Measurements from ENCODE around the gene IRGQ. TPM values are rescaled to one million over a fixed set of nuclear protein-coding genes. Genes with fewer than 3 reads are reported as not detected.
"Not testable (repeated sequence)": the region's sequence is repeated elsewhere in the genome, so short reads cannot be mapped to it uniquely, and the experiment has no call there.

The IRGQ gene
- total RNA-seq, 2 donors from 2014 or later, result 18.3 to 22.1 TPM

DNA sequence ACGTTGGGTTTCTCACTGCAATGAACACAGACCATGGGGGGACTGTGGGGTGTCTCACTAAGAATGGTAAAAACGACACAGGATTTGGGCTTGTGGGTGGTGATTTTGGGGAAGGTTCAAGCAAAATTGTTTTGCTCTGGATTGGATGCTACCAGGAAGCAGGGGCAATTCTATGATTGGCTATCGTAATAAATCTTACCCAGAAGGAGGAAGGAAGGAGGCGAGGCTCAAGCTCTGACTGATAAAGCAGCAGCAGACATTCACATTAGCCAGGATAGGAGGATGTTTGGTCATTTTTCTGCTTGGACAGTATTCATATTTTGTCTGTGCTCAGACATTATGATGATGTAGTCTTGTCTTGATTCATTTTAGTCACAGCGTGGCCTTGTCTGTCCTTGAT is 1.9 kb upstream of the IRGQ start:
- Mint-ChIP-seq H3K36me3 (ENCODE audit: low read depth) (peaks cover 68% of the 10 kb centered on the region), H3K9me3 (no peaks in the 10 kb centered on the region), H3K4me1 (peaks cover 24% of the 10 kb centered on the region), H3K4me3 (peak overlapping the region; percentile 94), H3K27ac (peak overlapping the region; percentile 99), H3K27me3 (no peaks in the 10 kb centered on the region)
- no peak for ATAC-seq (replicated peaks)

DNA sequence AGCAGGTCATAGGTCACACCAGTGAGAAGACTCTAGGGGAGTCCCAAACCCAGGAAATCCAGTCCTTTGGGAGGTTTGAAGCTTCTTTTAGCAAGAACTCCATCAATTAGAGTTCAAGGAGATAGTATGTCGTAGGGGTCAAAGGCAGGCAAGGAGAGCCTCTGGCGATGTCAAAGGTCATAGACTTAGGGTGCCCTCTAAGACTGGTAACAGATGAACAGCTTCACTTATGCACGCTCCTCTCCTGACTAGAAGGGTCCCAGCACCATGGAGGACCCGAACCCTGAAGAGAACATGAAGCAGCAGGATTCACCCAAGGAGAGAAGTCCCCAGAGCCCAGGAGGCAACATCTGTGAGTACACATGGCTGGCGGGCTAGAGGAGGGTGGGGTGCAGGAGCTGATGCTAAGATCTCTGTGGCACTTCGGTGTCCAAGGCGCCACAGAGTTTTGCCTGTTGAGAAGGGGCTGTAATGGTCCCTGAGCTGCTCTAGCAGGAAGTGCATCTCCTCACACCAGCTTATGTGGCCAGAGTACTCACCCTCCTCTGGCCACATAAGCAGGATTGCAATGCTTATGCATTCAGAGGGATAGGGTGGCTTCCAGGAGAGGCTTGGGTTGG is 1.0 kb upstream of the IRGQ start:
- peak overlapping the region; percentile 94 for H3K4me3 Mint-ChIP-seq
- H3K4me1 Mint-ChIP-seq, result peaks cover 24% of the 10 kb centered on the region
- H3K9me3 Mint-ChIP-seq, result no peaks in the 10 kb centered on the region
- H3K36me3 Mint-ChIP-seq (ENCODE audit: low read depth), result peaks cover 72% of the 10 kb centered on the region
- H3K27me3 Mint-ChIP-seq, result no peaks in the 10 kb centered on the region
- H3K27ac Mint-ChIP-seq, result peak overlapping the region; percentile 99
- ATAC-seq (replicated peaks), result no peak

GRCh38 chr19:43595605-43595998 is 332 bp downstream of the IRGQ start:
- Mint-ChIP-seq H3K27ac (peak overlapping the region; percentile 99), H3K27me3 (no peaks in the 10 kb centered on the region), H3K4me1 (peaks cover 28% of the 10 kb centered on the region), H3K9me3 (no peaks in the 10 kb centered on the region), H3K4me3 (peak overlapping the region; percentile 94), H3K36me3 (ENCODE audit: low read depth) (peaks cover 75% of the 10 kb centered on the region)
- ATAC-seq (replicated peaks), result peak; percentile 11

DNA sequence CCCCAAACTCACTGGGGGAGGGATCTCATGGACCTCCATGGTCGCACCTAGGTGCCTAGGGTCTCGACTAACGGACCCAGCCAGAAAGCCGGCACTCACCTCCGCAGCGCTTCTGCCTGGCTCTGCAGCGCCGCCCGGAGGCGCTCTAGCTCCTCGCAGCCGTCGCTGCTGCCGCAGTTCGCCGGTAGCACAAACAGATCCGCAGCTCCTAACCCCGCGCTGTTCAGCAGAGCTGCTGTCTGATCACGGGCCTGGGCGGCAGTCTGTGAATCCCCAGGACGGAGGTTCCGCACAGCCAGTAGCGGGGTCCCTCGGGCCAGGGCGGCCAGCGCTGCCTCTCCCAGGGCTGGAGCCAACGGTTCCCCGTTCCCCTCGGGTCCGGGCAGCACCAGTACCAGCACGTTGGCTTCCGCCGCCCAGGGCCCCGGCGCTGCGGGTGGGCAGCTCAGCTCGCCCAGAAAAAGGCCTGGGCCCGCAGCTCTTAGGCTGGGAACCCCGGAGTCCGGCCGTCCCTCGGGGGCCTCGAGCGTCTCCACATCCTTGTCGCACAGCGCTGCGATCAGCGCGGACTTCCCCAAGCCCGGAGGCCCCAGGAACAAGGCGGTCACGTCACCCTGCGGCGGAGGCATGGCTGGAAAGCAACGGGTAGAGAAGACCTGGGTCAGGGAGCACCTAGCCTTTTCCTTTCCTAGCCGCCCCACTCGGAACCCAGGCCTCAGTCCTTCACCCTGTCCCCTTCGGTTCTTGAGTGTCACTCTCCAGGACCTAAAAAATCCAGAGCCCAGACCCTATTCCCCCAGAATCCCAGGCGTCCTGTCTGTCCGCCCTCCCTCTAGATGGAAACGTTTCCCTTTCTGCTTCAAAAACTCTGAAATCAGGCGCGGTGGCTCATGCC is 977 bp downstream of the IRGQ start:
- Mint-ChIP-seq H3K27me3 (no peaks in the 10 kb centered on the region), H3K4me1 (peaks cover 31% of the 10 kb centered on the region), H3K27ac (peak overlapping the region; percentile 99), H3K9me3 (no peaks in the 10 kb centered on the region), H3K36me3 (ENCODE audit: low read depth) (peaks cover 73% of the 10 kb centered on the region), H3K4me3 (peak overlapping the region; percentile 94)
- ATAC-seq (replicated peaks), result peak; percentile 61

GRCh38 chr19:43594081-43594697 is 1.7 kb downstream of the IRGQ start:
- H3K27ac Mint-ChIP-seq, result peak overlapping the region; percentile 99
- ATAC-seq (replicated peaks), result no peak
- no peaks in the 10 kb centered on the region for H3K27me3 Mint-ChIP-seq
- peaks cover 66% of the 10 kb centered on the region for H3K36me3 Mint-ChIP-seq (ENCODE audit: low read depth)
- peak overlapping the region; percentile 94 for H3K4me3 Mint-ChIP-seq
- peaks cover 31% of the 10 kb centered on the region for H3K4me1 Mint-ChIP-seq
- H3K9me3 Mint-ChIP-seq, result no peaks in the 10 kb centered on the region

DNA sequence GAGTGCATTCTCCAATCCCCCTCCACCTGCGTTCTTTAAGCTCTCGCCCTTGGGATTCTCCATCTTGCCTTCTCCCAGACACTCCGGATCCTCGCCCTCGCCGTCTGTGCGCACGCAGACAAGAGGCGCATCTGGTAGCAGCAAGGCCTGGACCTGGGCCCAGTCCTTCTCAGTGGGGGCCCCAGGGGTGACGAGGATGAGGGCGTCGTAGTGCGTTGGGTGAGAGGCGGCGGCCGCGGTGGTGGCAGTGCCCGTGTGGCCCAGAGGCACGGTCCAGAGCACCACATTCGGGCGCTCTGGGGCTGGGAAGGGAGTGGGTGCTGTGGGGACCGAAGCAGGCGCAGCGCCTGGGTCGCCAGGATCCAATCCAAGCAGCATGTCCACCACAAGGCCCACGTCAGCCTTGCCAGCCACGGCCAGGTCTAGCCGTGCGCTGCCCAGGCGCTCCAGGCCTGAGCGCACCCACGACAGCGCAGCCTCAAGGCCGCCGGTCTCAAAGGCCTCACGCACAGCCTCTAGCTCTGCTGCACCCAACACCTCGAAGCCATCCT is 3.1 kb downstream of the IRGQ start:
- no peaks in the 10 kb centered on the region for H3K27me3 Mint-ChIP-seq
- H3K4me3 Mint-ChIP-seq, result peak overlapping the region; percentile 94
- no peak for ATAC-seq (replicated peaks)
- peaks cover 53% of the 10 kb centered on the region for H3K36me3 Mint-ChIP-seq (ENCODE audit: low read depth)
- H3K27ac Mint-ChIP-seq, result peak overlapping the region; percentile 43
- H3K9me3 Mint-ChIP-seq, result no peaks in the 10 kb centered on the region
- peaks cover 27% of the 10 kb centered on the region for H3K4me1 Mint-ChIP-seq

DNA sequence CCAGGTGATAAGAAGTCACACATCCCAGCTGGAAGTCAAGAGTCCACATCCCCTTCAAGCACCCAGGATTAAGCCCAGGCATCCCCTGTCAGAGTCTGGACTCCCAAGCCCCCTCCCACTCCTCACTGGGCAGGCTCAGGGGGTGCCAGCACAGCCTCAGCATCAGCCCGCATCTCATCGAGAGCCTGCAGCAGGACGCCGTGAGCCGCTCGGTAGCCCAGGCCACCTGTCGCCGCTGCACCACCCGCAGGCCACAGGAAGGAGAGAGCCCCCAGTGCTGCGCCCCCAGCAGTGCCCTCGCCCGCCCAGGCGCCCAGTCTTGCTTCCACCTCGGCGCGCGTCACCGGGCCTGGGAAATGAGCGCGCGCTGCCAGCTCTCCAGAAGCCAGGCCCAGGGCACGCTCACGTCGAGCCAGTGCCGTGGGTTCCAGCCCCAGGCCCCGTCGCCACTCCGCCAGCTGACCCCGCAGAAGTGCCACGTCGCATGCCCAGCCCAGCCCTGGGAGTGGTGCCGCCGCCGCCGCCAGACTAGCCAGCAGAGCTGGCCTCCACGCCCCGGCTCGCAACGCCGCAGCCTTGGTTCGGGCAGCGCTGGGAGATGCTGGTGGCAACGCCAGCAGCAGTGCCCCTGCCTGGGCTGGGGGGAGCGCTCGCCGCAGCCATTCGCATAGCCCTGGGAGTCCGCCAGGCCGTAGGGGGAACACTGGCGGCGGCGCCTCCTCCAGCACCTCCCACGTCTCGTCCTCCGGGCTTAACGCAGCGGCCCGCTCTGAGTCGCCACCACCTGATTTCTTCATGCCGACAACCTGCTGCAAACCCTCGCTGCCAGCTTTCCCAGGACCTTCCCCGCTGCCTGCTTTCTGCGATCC is 3.8 kb downstream of the IRGQ start:
- peaks cover 49% of the 10 kb centered on the region for H3K36me3 Mint-ChIP-seq (ENCODE audit: low read depth)

GRCh38 chr19:43589678-43590077 is 6.3 kb downstream of the IRGQ start:
- H3K4me3 Mint-ChIP-seq, result no peak overlapping the region
- peaks cover 45% of the 10 kb centered on the region for H3K36me3 Mint-ChIP-seq (ENCODE audit: low read depth)
- H3K9me3 Mint-ChIP-seq, result no peaks in the 10 kb centered on the region
- no peak for ATAC-seq (replicated peaks)
- H3K27me3 Mint-ChIP-seq, result no peaks in the 10 kb centered on the region
- peaks cover 16% of the 10 kb centered on the region for H3K4me1 Mint-ChIP-seq
- no peak overlapping the region for H3K27ac Mint-ChIP-seq

More for the DNA sequence above, 3.8 kb downstream of the IRGQ start:
- Mint-ChIP-seq H3K27me3 (no peaks in the 10 kb centered on the region), H3K4me1 (peaks cover 21% of the 10 kb centered on the region), H3K27ac (no peak overlapping the region), H3K9me3 (no peaks in the 10 kb centered on the region), H3K4me3 (no peak overlapping the region)
- ATAC-seq (replicated peaks), result no peak

- Mint-ChIP-seq H3K4me3 (no peak overlapping the region), H3K36me3 (ENCODE audit: low read depth) (peaks cover 45% of the 10 kb centered on the region), H3K4me1 (peaks cover 16% of the 10 kb centered on the region), H3K9me3 (no peaks in the 10 kb centered on the region), H3K27ac (no peak overlapping the region), H3K27me3 (no peaks in the 10 kb centered on the region)
- no peak for ATAC-seq (replicated peaks)
Observed at GRCh38 chr19:43589277-43589676, 6.7 kb downstream of the IRGQ start.

DNA sequence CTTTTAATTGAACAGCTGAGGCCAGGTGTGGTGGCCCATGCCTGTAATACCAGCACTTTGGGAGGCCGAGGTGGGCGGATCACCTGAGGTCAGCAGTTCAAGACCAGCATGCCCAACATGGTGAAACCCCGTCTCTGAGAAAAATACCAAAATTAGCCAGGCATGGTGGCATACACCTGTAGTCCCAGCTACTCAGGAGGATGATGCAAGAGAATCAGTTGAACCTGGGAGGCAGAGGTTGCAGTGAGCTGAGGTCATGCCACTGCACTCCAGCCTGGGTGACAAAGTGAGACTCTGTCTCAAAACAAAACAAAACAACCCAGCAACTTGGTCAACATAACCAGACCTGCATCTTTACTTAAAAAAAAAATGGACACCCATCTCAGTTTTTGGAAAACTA is 8.9 kb downstream of the IRGQ start:
- H3K9me3 Mint-ChIP-seq; H3K4me1 Mint-ChIP-seq; H3K4me3 Mint-ChIP-seq; H3K27ac Mint-ChIP-seq; ATAC-seq (replicated peaks); H3K27me3 Mint-ChIP-seq: not testable (repeated sequence)
- H3K36me3 Mint-ChIP-seq (ENCODE audit: low read depth), result peaks cover 27% of the 10 kb centered on the region

DNA sequence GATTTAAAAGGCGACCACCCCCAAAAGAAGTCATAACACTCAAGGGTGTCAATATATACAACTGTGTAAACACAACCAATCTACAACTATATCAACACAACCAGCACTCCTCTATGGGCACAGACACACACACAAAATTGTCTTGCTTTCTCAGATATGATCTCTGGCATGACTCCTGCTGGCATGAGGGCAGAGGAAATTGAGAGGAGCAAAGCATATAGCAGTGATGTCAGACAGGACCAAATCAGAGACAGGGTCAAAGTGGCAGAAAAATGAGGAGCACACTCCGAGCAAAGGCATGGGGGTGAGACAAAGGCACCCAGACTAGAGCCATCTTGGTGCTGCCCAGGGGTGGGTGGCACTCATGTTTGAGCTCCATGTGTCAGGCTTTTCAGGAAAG is 9.6 kb downstream of the IRGQ start:
- peaks cover 7% of the 10 kb centered on the region for H3K4me1 Mint-ChIP-seq
- H3K36me3 Mint-ChIP-seq (ENCODE audit: low read depth), result peaks cover 21% of the 10 kb centered on the region
- no peak for ATAC-seq (replicated peaks)
- no peak overlapping the region for H3K4me3 Mint-ChIP-seq
- H3K9me3 Mint-ChIP-seq, result no peaks in the 10 kb centered on the region
- H3K27ac Mint-ChIP-seq, result no peak overlapping the region
- H3K27me3 Mint-ChIP-seq, result no peaks in the 10 kb centered on the region

GRCh38 chr19:43584484-43584883 is 11.4 kb downstream of the IRGQ start:
- H3K4me3 Mint-ChIP-seq, result no peak overlapping the region
- H3K9me3 Mint-ChIP-seq, result no peaks in the 10 kb centered on the region
- peaks cover 10% of the 10 kb centered on the region for H3K36me3 Mint-ChIP-seq (ENCODE audit: low read depth)
- H3K27ac Mint-ChIP-seq, result peak overlapping the region; percentile 76
- no peaks in the 10 kb centered on the region for H3K4me1 Mint-ChIP-seq
- no peaks in the 10 kb centered on the region for H3K27me3 Mint-ChIP-seq
- no peak for ATAC-seq (replicated peaks)

GRCh38 chr19:43582495-43582894 is 13.4 kb downstream of the IRGQ start:
- Mint-ChIP-seq H3K4me3 (no peak overlapping the region), H3K27me3 (no peaks in the 10 kb centered on the region), H3K27ac (no peak overlapping the region), H3K9me3 (no peaks in the 10 kb centered on the region), H3K36me3 (ENCODE audit: low read depth) (peaks cover 10% of the 10 kb centered on the region), H3K4me1 (peaks cover 5% of the 10 kb centered on the region)
- ATAC-seq (replicated peaks), result no peak

DNA sequence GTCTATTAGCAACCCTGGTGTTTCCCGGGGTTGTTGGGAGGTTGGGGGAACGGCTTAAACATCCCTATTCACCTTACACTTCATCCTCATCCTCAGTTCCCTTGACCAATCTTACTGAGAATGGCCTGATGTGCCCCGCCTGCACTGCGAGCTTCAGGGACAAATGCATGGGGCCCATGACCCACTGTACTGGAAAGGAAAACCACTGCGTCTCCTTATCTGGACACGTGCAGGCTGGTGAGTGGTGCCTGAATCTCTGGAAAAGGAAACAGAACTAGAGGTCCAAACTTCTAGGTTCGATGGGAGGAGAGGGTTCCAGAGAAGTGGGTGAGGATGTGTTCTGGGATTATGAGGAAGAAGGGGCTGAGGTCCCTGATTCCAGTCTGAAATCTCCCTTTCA is 14.5 kb downstream of the IRGQ start:
- peaks cover 9% of the 10 kb centered on the region for H3K36me3 Mint-ChIP-seq (ENCODE audit: low read depth)
- peak overlapping the region; percentile 27 for H3K4me3 Mint-ChIP-seq
- ATAC-seq (replicated peaks), result no peak
- H3K27ac Mint-ChIP-seq, result no peak overlapping the region
- H3K4me1 Mint-ChIP-seq, result peaks cover 5% of the 10 kb centered on the region
- no peaks in the 10 kb centered on the region for H3K27me3 Mint-ChIP-seq
- H3K9me3 Mint-ChIP-seq, result no peaks in the 10 kb centered on the region
